ENCODE results near the gene KCTD8.

The KCTD8 gene

DNA sequence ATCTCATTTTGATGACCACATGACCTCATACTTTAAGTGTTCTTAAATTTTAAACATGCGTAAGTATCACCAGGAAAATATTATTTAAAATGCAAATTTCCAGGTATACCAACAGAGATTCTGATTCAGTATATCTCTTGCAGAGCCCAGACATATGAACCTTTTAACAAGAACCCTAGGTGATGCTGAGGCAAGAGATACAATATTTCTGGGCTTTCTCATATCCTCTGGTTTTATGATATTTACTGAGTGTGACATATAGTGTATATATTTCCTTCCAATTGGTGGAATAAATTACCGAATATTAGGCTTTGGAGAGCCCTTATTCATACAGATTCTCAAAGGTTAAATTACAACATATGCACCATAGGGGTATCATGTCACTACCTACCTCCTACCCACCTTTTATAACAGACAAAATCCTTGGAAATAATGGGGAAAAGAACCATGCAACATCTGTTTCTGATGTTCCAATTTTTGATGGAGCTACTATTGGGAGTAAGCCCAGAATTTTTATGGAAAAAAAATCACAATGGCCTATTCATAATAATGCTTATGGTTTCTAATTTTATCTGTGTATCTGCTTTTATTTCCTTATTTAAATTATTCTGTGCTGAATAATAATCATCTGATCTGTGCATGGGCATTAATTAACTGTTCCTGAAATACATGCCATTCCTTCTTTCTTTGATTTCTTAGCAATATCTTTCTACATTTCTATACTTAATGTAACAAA lies 27.1 kb downstream of the KCTD8 start:
- Histone ChIP-seq H3K4me1 (ENCODE audit: insufficient read depth, low read length) (peaks cover 3% of the 10 kb centered on the region; the same call in 1 of the 2 replicates), H3K9ac (ENCODE audit: low read depth, low read length) (no peak overlapping the region), H3K36me3 (ENCODE audit: insufficient read depth, low read length) (no peaks in the 10 kb centered on the region), H3K9me3 (ENCODE audit: control insufficient read depth, insufficient read depth, low read length) (no peaks in the 10 kb centered on the region; the same call in 1 of the 2 replicates)

DNA sequence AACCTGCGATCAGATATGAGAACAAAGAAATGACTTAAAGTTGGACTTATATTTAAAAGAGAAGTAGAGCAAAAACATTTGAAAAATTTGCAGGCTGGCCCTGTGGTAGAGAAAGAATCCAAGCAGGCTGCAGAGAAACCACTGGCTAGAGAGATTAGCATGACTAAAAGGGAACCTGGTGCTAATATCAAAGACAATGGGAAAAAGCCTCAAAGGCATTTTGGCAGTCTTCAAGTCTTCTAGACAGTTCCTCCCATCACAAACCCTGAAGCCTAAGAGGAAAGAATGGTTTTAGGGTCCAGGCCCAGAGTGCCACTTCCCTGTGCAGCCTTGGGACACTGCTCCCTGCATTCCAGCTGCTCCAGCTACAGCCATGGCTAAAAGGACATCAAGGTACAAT lies 33.4 kb downstream of the KCTD8 start:
- peaks cover 2% of the 10 kb centered on the region; the same call in 1 of the 2 replicates for H3K9me3 ChIP-seq (ENCODE audit: control insufficient read depth, insufficient read depth, low read length)
- peaks cover 3% of the 10 kb centered on the region; the same call in 1 of the 2 replicates for H3K4me1 ChIP-seq (ENCODE audit: insufficient read depth, low read length)
- no peak overlapping the region for H3K9ac ChIP-seq (ENCODE audit: low read depth, low read length)
- H3K36me3 ChIP-seq (ENCODE audit: insufficient read depth, low read length) = no peaks in the 10 kb centered on the region

DNA sequence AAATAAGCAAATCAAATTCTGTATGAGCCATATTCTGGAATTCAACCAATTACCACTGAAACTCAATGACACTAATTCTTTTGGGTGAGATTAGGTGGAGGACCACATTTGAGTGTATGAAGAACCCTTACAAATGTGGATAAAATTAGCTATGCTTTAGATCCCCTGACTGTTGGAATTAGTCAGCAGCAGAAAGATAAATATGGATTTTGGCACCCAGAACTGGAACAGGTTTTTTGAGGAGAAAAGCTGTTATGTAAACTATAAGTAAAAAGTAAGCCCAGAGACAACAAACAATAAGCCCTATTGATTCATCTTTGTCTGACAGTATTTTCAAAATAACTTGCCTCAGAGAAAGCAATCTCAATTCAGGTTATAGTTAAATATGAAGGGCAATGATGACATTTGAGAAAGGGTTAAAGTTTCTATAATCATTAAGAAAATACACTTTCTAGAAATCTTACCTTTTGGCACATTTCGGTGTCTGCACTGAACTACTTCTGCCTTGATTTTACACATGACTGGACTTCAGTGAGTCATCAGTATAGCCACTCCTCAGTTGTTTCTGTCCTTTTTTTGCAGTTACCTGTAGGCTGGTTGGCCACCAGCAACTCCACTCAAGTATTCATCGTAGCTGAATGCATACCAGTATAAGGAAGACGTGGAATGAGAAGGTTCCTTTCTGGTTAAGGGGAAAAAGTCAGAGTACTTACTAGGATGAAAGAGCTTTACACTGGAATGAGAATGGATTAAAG lies 80.0 kb downstream of the KCTD8 start:
- H3K4me1 ChIP-seq (ENCODE audit: insufficient read depth, low read length) = no peaks in the 10 kb centered on the region
- no peak overlapping the region for H3K9ac ChIP-seq (ENCODE audit: low read depth, low read length)
- H3K36me3 ChIP-seq (ENCODE audit: insufficient read depth, low read length) = no peaks in the 10 kb centered on the region
- H3K9me3 ChIP-seq (ENCODE audit: control insufficient read depth, insufficient read depth, low read length) = no peaks in the 10 kb centered on the region

DNA sequence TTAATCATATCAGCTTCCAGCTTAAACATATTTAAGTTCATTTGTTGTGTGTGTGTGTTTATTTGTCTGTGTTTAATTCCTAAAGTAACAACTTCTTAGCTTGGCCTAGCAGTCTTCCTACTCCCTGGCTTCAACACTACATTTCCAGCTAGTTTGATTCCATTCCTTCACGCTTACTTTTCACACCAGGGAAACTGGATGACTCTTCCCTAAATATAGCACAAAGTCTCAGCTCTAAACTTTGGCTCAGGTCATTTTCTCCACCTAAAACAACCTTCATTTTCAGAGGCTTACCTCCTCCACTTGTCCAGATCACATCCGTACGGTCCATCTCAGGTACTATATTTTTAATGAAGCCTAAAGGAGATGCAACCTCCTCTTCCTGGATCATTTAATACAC lies 94.4 kb downstream of the KCTD8 start:
- no peaks in the 10 kb centered on the region for H3K9me3 ChIP-seq (ENCODE audit: control insufficient read depth, insufficient read depth, low read length)
- no peaks in the 10 kb centered on the region for H3K4me1 ChIP-seq (ENCODE audit: insufficient read depth, low read length)
- no peak overlapping the region for H3K9ac ChIP-seq (ENCODE audit: low read depth, low read length)
- no peaks in the 10 kb centered on the region for H3K36me3 ChIP-seq (ENCODE audit: insufficient read depth, low read length)

DNA sequence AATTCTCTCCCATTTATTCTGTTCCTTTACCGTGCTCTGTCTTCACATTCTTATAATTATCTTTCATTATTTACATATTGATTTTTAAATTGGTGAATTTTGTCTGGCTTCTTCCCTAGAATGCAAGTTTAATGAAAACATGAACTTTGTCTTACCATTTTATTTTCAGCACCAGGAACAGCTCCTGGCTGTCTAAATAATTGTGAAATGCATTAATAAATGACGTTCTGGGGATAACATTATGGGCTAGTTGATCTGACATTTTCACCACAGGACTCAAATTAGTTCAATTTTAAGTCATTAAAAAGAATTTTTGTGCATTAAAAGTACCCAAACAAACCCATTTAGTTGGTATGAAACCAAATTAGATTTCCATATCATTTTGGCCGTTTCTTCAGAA lies 97.5 kb downstream of the KCTD8 start:
- H3K4me1 ChIP-seq (ENCODE audit: insufficient read depth, low read length) = no peaks in the 10 kb centered on the region
- no peaks in the 10 kb centered on the region for H3K9me3 ChIP-seq (ENCODE audit: control insufficient read depth, insufficient read depth, low read length)
- no peaks in the 10 kb centered on the region for H3K36me3 ChIP-seq (ENCODE audit: insufficient read depth, low read length)
- no peak overlapping the region for H3K9ac ChIP-seq (ENCODE audit: low read depth, low read length)

DNA sequence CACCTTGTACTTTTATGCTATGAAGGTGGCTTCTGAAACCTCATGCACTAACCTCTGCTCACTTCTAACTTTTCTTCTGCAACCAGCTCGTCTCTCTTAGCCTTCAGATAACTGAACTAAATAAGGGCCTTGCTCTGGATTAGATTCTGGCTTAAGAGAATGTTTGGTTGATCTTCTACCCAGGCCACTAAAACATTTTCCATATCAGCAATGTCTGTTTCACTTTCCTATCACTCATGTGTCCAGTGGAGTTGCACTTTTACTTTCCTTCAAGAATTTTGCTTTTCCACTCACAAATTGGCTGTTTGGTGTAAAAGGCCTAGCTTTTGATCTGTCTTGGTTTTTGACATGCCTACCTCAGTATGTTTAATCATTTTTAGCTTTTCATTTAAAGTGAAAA lies 105.8 kb downstream of the KCTD8 start:
- Histone ChIP-seq H3K4me1 (ENCODE audit: insufficient read depth, low read length) (no peaks in the 10 kb centered on the region), H3K9me3 (ENCODE audit: control insufficient read depth, insufficient read depth, low read length) (no peaks in the 10 kb centered on the region), H3K36me3 (ENCODE audit: insufficient read depth, low read length) (no peaks in the 10 kb centered on the region), H3K9ac (ENCODE audit: low read depth, low read length) (no peak overlapping the region)

DNA sequence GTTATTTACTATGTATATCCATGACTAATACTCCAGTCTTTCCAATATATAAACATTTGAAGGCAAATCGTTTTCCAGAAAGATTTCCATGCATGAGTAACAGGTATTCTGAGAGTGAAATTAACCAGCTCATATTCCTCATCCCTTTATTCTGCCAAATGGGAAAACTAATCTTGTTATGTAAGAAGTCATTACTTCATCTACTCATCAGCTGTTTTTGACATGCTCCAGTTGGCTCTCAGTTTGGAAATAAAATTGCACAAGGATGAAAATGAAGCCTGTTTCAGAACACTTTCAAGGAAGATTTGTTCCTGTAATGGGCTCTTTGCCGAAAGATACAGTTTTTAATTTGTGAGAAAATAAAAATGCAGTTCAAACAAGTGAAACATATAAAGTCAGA lies 121.9 kb downstream of the KCTD8 start:
- no peaks in the 10 kb centered on the region for H3K36me3 ChIP-seq (ENCODE audit: insufficient read depth, low read length)
- H3K4me1 ChIP-seq (ENCODE audit: insufficient read depth, low read length) = peaks cover 6% of the 10 kb centered on the region; the same call in 1 of the 2 replicates
- no peak overlapping the region for H3K9ac ChIP-seq (ENCODE audit: low read depth, low read length)
- no peaks in the 10 kb centered on the region for H3K9me3 ChIP-seq (ENCODE audit: control insufficient read depth, insufficient read depth, low read length)

DNA sequence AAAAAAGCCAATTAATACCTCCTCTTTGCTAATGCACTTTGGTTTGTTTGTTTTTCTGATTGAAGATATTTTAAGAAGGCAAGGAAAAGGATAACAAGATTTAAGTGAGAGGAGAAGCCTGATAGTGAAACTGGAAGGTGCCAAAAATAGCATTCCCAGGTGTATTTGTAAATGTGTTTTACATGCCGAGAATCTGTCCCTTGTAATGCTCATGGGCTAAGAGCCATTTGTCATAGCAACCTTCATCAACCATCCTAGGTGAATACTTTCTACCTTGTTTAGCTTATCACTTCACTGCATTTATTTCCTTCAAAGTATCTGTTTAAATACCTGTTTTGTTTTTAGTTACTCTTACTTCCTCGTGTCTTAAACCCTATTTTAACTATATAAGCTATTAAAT lies 127.8 kb downstream of the KCTD8 start:
- Histone ChIP-seq H3K9ac (ENCODE audit: low read depth, low read length) (no peak overlapping the region), H3K4me1 (ENCODE audit: insufficient read depth, low read length) (no peaks in the 10 kb centered on the region), H3K9me3 (ENCODE audit: control insufficient read depth, insufficient read depth, low read length) (no peaks in the 10 kb centered on the region), H3K36me3 (ENCODE audit: insufficient read depth, low read length) (no peaks in the 10 kb centered on the region)

DNA sequence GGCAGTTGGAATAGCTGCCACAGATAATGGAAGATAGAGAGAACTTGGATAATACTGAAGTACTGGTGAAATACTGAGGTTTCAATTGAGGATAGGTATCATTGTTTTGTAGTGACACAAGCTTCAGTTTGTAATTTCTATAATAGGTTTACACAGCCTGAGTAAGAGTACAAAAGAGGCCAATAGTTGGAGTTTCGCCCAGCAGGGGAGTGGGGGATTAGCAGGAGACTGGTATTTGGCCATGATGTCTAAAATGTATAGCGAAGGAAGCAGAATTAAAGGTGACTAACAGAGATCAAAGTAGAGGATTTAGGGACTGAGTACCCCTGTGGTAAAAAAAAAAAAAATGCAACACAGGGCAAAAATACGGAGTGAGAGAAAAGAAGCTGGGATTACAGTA lies 129.5 kb downstream of the KCTD8 start:
- no peak overlapping the region for H3K9ac ChIP-seq (ENCODE audit: low read depth, low read length)
- no peaks in the 10 kb centered on the region for H3K9me3 ChIP-seq (ENCODE audit: control insufficient read depth, insufficient read depth, low read length)
- no peaks in the 10 kb centered on the region for H3K36me3 ChIP-seq (ENCODE audit: insufficient read depth, low read length)
- no peaks in the 10 kb centered on the region for H3K4me1 ChIP-seq (ENCODE audit: insufficient read depth, low read length)

DNA sequence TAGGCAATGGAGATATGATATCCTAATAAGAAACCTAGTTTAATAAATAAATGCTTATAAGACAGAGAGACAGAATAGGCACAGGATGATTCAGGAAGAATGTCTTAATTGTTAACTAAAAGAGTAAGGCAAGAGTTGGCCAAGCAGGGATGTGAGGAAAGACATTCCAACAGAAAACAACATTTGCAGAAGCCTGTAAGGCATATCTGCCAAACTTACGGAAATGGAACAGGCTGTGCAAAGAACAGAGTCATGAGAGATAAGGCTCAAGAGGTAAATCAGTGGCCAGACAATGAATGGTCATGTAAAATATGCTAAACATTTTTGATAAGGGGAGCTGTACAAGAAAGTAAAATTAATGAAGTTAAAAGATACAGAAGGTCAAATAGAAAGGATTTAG lies 134.9 kb downstream of the KCTD8 start:
- Histone ChIP-seq H3K4me1 (ENCODE audit: insufficient read depth, low read length) (no peaks in the 10 kb centered on the region), H3K36me3 (ENCODE audit: insufficient read depth, low read length) (no peaks in the 10 kb centered on the region), H3K9me3 (ENCODE audit: control insufficient read depth, insufficient read depth, low read length) (no peaks in the 10 kb centered on the region), H3K9ac (ENCODE audit: low read depth, low read length) (no peak overlapping the region)

DNA sequence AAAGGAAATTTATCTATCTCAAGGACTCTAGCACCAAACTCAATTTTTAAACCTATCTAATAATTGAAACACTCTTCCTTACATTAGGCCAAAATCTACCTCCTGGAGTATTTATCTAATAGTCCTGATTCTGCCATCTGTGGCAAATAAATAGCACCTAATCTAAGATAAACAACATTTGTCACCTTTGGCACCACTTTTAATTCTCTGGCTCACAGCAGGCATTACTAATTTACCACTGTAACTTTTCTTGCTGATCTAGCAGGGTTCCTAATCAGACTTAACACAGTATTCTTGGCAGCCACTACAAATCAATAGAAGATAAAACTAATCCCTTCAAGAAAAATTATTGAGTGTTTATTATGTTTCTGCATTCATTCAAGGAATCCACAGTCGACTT lies 161.1 kb downstream of the KCTD8 start:
- H3K36me3 ChIP-seq (ENCODE audit: insufficient read depth, low read length) = no peaks in the 10 kb centered on the region
- H3K9ac ChIP-seq (ENCODE audit: low read depth, low read length) = no peak overlapping the region
- no peaks in the 10 kb centered on the region for H3K4me1 ChIP-seq (ENCODE audit: insufficient read depth, low read length)
- no peaks in the 10 kb centered on the region for H3K9me3 ChIP-seq (ENCODE audit: control insufficient read depth, insufficient read depth, low read length)

DNA sequence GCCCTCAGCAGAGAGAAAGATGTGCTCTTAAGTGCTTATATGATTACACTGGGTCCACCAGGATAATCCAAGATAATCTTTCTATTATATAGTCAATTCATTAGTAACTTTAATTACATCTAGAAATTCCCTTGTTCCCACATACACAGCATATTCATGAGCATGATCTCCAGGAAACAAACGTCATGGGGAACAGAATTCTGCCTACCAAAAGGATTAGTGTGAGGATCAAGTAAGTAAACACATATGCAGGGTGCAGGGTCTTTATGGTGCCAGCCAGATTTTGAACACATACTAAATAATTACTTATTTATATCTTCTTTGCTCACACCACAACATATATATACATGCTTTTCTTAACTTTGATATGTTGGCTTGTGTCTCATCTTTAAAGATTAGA lies 169.1 kb downstream of the KCTD8 start:
- Histone ChIP-seq H3K4me1 (ENCODE audit: insufficient read depth, low read length) (no peaks in the 10 kb centered on the region), H3K36me3 (ENCODE audit: insufficient read depth, low read length) (no peaks in the 10 kb centered on the region), H3K9ac (ENCODE audit: low read depth, low read length) (no peak overlapping the region), H3K9me3 (ENCODE audit: control insufficient read depth, insufficient read depth, low read length) (no peaks in the 10 kb centered on the region)

DNA sequence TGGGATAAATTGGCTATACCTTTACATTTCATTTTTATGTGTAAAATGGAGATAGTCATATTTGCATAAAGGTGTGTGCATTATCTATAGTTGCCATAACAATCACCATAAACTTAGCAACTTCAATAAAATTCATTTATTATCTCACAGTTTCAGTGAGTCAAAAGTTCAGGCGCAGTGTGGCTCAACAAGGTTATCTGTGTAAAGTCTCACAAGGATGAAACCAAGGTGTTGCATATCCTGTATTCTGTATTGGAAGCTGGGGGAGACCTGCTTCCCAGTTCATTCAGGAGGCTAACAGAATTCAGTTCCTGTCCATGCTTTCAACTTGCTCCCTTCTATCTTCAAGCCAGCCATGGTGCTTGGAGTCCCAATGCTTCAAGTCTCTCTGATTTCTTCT lies 169.5 kb downstream of the KCTD8 start:
- Histone ChIP-seq H3K9ac (ENCODE audit: low read depth, low read length) (no peak overlapping the region), H3K36me3 (ENCODE audit: insufficient read depth, low read length) (no peaks in the 10 kb centered on the region), H3K9me3 (ENCODE audit: control insufficient read depth, insufficient read depth, low read length) (no peaks in the 10 kb centered on the region), H3K4me1 (ENCODE audit: insufficient read depth, low read length) (no peaks in the 10 kb centered on the region)

DNA sequence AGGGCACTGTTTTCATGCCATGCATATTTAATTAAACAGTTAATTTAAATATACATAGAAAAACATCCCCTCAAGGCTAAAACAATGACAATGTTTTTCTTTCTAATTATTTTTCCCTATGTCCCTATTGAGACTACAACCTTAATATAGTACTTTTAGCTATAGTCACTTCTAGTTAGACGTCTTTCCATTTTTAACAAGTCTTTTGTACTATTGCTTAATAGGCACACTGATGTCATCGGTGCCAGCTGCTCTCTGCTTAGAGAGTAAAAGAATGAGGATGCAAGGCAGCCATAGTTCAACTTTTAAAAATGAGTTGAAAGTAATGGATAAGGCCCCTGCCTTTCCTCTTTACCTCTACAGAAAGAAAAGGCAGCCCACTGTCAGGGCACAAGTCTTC lies 191.1 kb downstream of the KCTD8 start:
- no peaks in the 10 kb centered on the region for H3K9me3 ChIP-seq (ENCODE audit: control insufficient read depth, insufficient read depth, low read length)
- no peaks in the 10 kb centered on the region for H3K36me3 ChIP-seq (ENCODE audit: insufficient read depth, low read length)
- peaks cover 10% of the 10 kb centered on the region for H3K4me1 ChIP-seq (ENCODE audit: insufficient read depth, low read length)
- H3K9ac ChIP-seq (ENCODE audit: low read depth, low read length) = no peak overlapping the region

DNA sequence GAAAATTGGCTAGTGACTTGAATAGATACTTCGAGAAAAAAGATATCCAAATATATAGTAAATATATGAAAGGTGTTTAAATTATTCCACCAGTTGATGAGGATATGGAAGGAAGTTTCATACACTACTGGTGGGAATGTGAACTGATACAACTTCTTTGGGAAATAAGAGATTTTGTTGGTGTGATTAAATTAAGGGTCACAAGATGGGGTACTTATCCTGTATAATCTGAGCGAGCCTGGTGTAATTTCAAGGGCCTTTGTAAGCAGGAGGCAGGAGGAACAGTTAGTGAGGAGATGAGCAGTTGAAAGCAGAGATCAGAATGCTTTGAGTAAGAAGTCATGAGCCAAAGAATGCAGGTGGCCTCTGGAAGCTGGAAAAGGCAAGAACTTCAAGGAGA lies 192.2 kb downstream of the KCTD8 start:
- Histone ChIP-seq H3K4me1 (ENCODE audit: insufficient read depth, low read length) (peaks cover 10% of the 10 kb centered on the region), H3K9me3 (ENCODE audit: control insufficient read depth, insufficient read depth, low read length) (no peaks in the 10 kb centered on the region), H3K36me3 (ENCODE audit: insufficient read depth, low read length) (no peaks in the 10 kb centered on the region), H3K9ac (ENCODE audit: low read depth, low read length) (no peak overlapping the region)
